Loucy (cell line): ENCODE results near the gene RB1.

Source experiments
- H2AFZ ChIP-seq: fragments of 200-600 bp; sonication (generic); 2 replicates; pipeline ENCODE4 v1.6.0; 2016; ENCODE audit warnings: antibody characterized with exemption, mild to moderate bottlenecking, low read length, moderate library complexity
- H3F3A ChIP-seq: fragments of 200-600 bp; 2 replicates; pipeline ENCODE4 v1.6.0; 2016; ENCODE audit warnings: antibody characterized with exemption, low read depth, mild to moderate bottlenecking
- H3K27me3 ChIP-seq: fragments of 200-600 bp; sonication (generic); 2 replicates; pipeline ENCODE4 v1.6.1; 2014; ENCODE audit warnings: low read length, mild to moderate bottlenecking; ENCODE audit not compliant: insufficient read depth, poor library complexity, severe bottlenecking
- H3K36me3 ChIP-seq: fragments of 200-600 bp; sonication (generic); 2 replicates; pipeline ENCODE4 v1.6.1; 2016; ENCODE audit warnings: low read length; ENCODE audit not compliant: insufficient read depth
- H3K4me1 ChIP-seq: fragments of 200-600 bp; sonication (generic); 2 replicates; pipeline ENCODE4 v1.5.1; 2014; ENCODE audit warnings: low read length, mild to moderate bottlenecking; ENCODE audit not compliant: insufficient read depth, poor library complexity, severe bottlenecking
- H3K4me2 ChIP-seq: fragments of 200-600 bp; sonication (generic); 2 replicates; pipeline ENCODE4 v1.6.0; 2014; ENCODE audit warnings: antibody characterized with exemption, low read length, low read depth, mild to moderate bottlenecking; ENCODE audit not compliant: poor library complexity, severe bottlenecking
- H3K4me3 ChIP-seq: fragments of 200-600 bp; sonication (generic); 2 replicates; pipeline ENCODE4 v1.5.1; 2014; ENCODE audit warnings: low read length, mild to moderate bottlenecking, mixed read lengths; ENCODE audit not compliant: poor library complexity, severe bottlenecking
- H3K79me2 ChIP-seq: fragments of 200-600 bp; sonication (generic); 2 replicates; pipeline ENCODE4 v1.6.1; 2014; ENCODE audit warnings: low read length; ENCODE audit not compliant: insufficient read depth
- H3K9ac ChIP-seq: fragments of 200-600 bp; sonication (generic); 2 replicates; pipeline ENCODE4 v1.6.0; 2014; ENCODE audit warnings: mild to moderate bottlenecking, low read depth, low read length, moderate library complexity; ENCODE audit not compliant: poor library complexity, severe bottlenecking
- H3K9me2 ChIP-seq: fragments of 200-600 bp; sonication (generic); replicated peaks from 2 replicates; pipeline ENCODE4 v1.6.1; 2016; ENCODE audit warnings: low read depth, low read length, mixed read lengths
- H3K9me3 ChIP-seq: fragments of 200-600 bp; sonication (generic); 2 replicates; pipeline ENCODE4 v1.6.1; 2014; ENCODE audit warnings: mild to moderate bottlenecking, antibody characterized with exemption, low read length, low read depth; ENCODE audit not compliant: insufficient read depth
- H4K20me1 ChIP-seq: fragments of 200-600 bp; sonication (generic); 2 replicates; pipeline ENCODE4 v1.6.0; 2014; ENCODE audit warnings: antibody characterized with exemption, low read length, mild to moderate bottlenecking; ENCODE audit not compliant: insufficient read depth, poor library complexity, severe bottlenecking
- EZH2phosphoT487 ChIP-seq: fragments of 200-600 bp; IDR thresholded peaks from 2 replicates; pipeline ENCODE4 v1.6.1; 2018; ENCODE audit warnings: antibody characterized with exemption, mild to moderate bottlenecking, moderate library complexity, borderline replicate concordance
- TF ChIP-seq, protein P1 (sequence below): fragments of 200-600 bp; sonication (generic); conservative IDR thresholded peaks from 2 replicates; pipeline ENCODE4 v1.5.1; 2014; ENCODE audit warnings: mild to moderate bottlenecking, antibody characterized with exemption, low read length

The RB1 gene

GRCh38 chr13:48456546-48456945 lies 153.0 kb downstream of the RB1 start:
- 0 out of 2 replicates have a peak, but pooled peaks cover under 1% of the 10 kb centered on the region for H3F3A ChIP-seq

GRCh38 chr13:48457578-48458242 lies 154.2 kb downstream of the RB1 start:
- no peaks in the 10 kb centered on the region for H3F3A ChIP-seq
- H2AFZ ChIP-seq, result no peak overlapping the region
- H3K9me3 ChIP-seq, result 0 out of 2 replicates have a peak, but pooled peaks cover under 1% of the 10 kb centered on the region
- H3K79me2 ChIP-seq, result peaks cover 11% of the 10 kb centered on the region; the same call in 1 of the 2 replicates
- H3K4me3 ChIP-seq, result no peak overlapping the region
- H3K4me2 ChIP-seq, result no peak overlapping the region
- H4K20me1 ChIP-seq, result no peaks in the 10 kb centered on the region
- H3K4me1 ChIP-seq, result no peaks in the 10 kb centered on the region
- H3K27me3 ChIP-seq, result no peaks in the 10 kb centered on the region
- TF ChIP-seq EZH2phosphoT487, result no peak
- TF ChIP-seq, protein P1, sequence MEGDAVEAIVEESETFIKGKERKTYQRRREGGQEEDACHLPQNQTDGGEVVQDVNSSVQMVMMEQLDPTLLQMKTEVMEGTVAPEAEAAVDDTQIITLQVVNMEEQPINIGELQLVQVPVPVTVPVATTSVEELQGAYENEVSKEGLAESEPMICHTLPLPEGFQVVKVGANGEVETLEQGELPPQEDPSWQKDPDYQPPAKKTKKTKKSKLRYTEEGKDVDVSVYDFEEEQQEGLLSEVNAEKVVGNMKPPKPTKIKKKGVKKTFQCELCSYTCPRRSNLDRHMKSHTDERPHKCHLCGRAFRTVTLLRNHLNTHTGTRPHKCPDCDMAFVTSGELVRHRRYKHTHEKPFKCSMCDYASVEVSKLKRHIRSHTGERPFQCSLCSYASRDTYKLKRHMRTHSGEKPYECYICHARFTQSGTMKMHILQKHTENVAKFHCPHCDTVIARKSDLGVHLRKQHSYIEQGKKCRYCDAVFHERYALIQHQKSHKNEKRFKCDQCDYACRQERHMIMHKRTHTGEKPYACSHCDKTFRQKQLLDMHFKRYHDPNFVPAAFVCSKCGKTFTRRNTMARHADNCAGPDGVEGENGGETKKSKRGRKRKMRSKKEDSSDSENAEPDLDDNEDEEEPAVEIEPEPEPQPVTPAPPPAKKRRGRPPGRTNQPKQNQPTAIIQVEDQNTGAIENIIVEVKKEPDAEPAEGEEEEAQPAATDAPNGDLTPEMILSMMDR, result no peak
- peaks cover 89% of the 10 kb centered on the region for H3K36me3 ChIP-seq
- no peaks in the 10 kb centered on the region for H3K9me2 ChIP-seq
- no peak overlapping the region for H3K9ac ChIP-seq

More at GRCh38 chr13:48456546-48456945, 153.0 kb downstream of the RB1 start:
- no peaks in the 10 kb centered on the region for H3K27me3 ChIP-seq
- H4K20me1 ChIP-seq, result no peaks in the 10 kb centered on the region
- H3K4me1 ChIP-seq, result no peaks in the 10 kb centered on the region
- H3K9me3 ChIP-seq, result peaks cover 12% of the 10 kb centered on the region; the same call in 1 of the 2 replicates
- TF ChIP-seq EZH2phosphoT487, result no peak
- TF ChIP-seq, protein P1, result no peak
- peaks cover 15% of the 10 kb centered on the region; the same call in 1 of the 2 replicates for H3K79me2 ChIP-seq
- H3K4me3 ChIP-seq, result no peak overlapping the region
- no peak overlapping the region for H3K9ac ChIP-seq
- no peak overlapping the region for H3K4me2 ChIP-seq
- no peaks in the 10 kb centered on the region for H3K9me2 ChIP-seq
- no peak overlapping the region for H2AFZ ChIP-seq
- peaks cover 79% of the 10 kb centered on the region for H3K36me3 ChIP-seq

DNA sequence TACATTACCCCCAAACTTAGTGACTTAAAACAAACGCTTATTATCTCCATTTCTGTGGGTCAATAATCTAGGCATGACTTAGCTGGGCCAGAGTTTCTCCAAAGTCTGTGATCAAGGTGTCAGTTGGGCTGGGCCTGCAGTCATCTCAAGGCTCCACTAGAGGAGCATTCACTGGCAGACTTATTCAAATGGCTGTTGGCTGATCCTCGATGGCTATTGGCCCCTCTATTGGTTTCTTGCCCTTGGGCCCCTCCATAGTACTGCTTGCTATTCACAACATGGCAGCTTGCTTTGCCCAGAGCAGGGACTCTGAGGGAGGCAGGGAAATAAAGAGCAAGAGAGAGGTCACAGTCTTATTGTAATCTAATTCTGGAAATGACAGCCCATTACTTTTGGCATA lies 171.7 kb downstream of the RB1 start:
- H3K9me3 ChIP-seq, result no peaks in the 10 kb centered on the region
- H3K4me3 ChIP-seq, result no peak overlapping the region
- H3F3A ChIP-seq, result peaks cover 3% of the 10 kb centered on the region; the same call in 1 of the 2 replicates
- H4K20me1 ChIP-seq, result no peaks in the 10 kb centered on the region
- H3K4me1 ChIP-seq, result no peaks in the 10 kb centered on the region
- peaks cover 21% of the 10 kb centered on the region for H3K36me3 ChIP-seq
- no peaks in the 10 kb centered on the region for H3K27me3 ChIP-seq
- TF ChIP-seq, protein P1, result peak; percentile 29; the same call in 1 of the 2 replicates
- no peak for TF ChIP-seq EZH2phosphoT487
- H3K9ac ChIP-seq, result no peak overlapping the region
- no peaks in the 10 kb centered on the region for H3K9me2 ChIP-seq
- no peak overlapping the region for H2AFZ ChIP-seq
- no peaks in the 10 kb centered on the region for H3K79me2 ChIP-seq
- H3K4me2 ChIP-seq, result no peak overlapping the region
